NT2/D1 (cell line): ENCODE results near the gene DIP2C.

Experiments used
- DNase-seq: peaks from one replicate; pipeline ENCODE4 v3.0.0-alpha.2; 2011; ENCODE audit warnings: low read depth, low spot score
- H3K27me3 ChIP-seq: 2 replicates; pipeline ENCODE4 v1.6.0; 2011; ENCODE audit warnings: mild to moderate bottlenecking; ENCODE audit not compliant: insufficient read length, insufficient read depth
- H3K36me3 ChIP-seq: 2 replicates; pipeline ENCODE4 v1.6.1; 2011; ENCODE audit warnings: mild to moderate bottlenecking, low read length, mixed read lengths; ENCODE audit not compliant: insufficient read depth, insufficient read length
- H3K4me1 ChIP-seq: 2 replicates; pipeline ENCODE4 v1.5.1; 2011; ENCODE audit not compliant: insufficient read depth, insufficient read length
- H3K4me3 ChIP-seq: 2 replicates; pipeline ENCODE4 v1.5.1; 2011; ENCODE audit warnings: low read depth; ENCODE audit not compliant: insufficient read length
- H3K9ac ChIP-seq: 2 replicates; pipeline ENCODE4 v1.6.0; 2011; ENCODE audit warnings: low read depth; ENCODE audit not compliant: insufficient read length
- H3K9me3 ChIP-seq: 2 replicates; pipeline ENCODE4 v1.5.1; 2011; ENCODE audit warnings: mild to moderate bottlenecking, low read length; ENCODE audit not compliant: insufficient read depth
- SUZ12 ChIP-seq: IDR thresholded peaks from 2 replicates; pipeline ENCODE4 v1.6.1; 2011; ENCODE audit not compliant: insufficient read length, insufficient read depth; ENCODE audit errors: extremely low read depth
- YY1 ChIP-seq: IDR thresholded peaks from 2 replicates; pipeline ENCODE4 v1.6.1; 2011; ENCODE audit not compliant: insufficient read length, insufficient read depth
- ZNF274 ChIP-seq: IDR thresholded peaks from 2 replicates; pipeline ENCODE4 v1.6.1; 2011; ENCODE audit warnings: mild to moderate bottlenecking, low read depth, low read length

DIP2C gene

GRCh38 chr10:644943-645334, 44.5 kb downstream of the DIP2C start:
- TF ChIP-seq SUZ12 (no peak), YY1 (no peak), ZNF274 (no peak)
- H3K4me3 ChIP-seq, result no peak overlapping the region
- no peak overlapping the region for H3K9ac ChIP-seq
- H3K36me3 ChIP-seq, result no peaks in the 10 kb centered on the region
- peaks cover 6% of the 10 kb centered on the region for H3K4me1 ChIP-seq
- no peaks in the 10 kb centered on the region for H3K27me3 ChIP-seq
- DNase-seq, result no peak
- no peaks in the 10 kb centered on the region for H3K9me3 ChIP-seq

GRCh38 chr10:644076-644942, 45.2 kb downstream of the DIP2C start:
- Histone ChIP-seq H3K4me1 (peaks cover 6% of the 10 kb centered on the region), H3K9ac (no peak overlapping the region), H3K4me3 (no peak overlapping the region), H3K36me3 (no peaks in the 10 kb centered on the region), H3K27me3 (no peaks in the 10 kb centered on the region), H3K9me3 (no peaks in the 10 kb centered on the region)
- TF ChIP-seq YY1, result no peak
- no peak for TF ChIP-seq ZNF274
- TF ChIP-seq SUZ12, result no peak
- no peak for DNase-seq

GRCh38 chr10:642186-642890, 47.1 kb downstream of the DIP2C start:
- H3K9me3 ChIP-seq, result no peaks in the 10 kb centered on the region
- TF ChIP-seq ZNF274 (no peak), YY1 (no peak), SUZ12 (no peak)
- no peak overlapping the region for H3K4me3 ChIP-seq
- no peaks in the 10 kb centered on the region for H3K36me3 ChIP-seq
- peaks cover 6% of the 10 kb centered on the region for H3K4me1 ChIP-seq
- H3K27me3 ChIP-seq, result no peaks in the 10 kb centered on the region
- H3K9ac ChIP-seq, result no peak overlapping the region
- DNase-seq, result no peak

- no peaks in the 10 kb centered on the region for H3K9me3 ChIP-seq
- H3K4me1 ChIP-seq, result peaks cover 6% of the 10 kb centered on the region
- H3K36me3 ChIP-seq, result no peaks in the 10 kb centered on the region
- H3K9ac ChIP-seq, result no peak overlapping the region
- H3K27me3 ChIP-seq, result no peaks in the 10 kb centered on the region
- no peak overlapping the region for H3K4me3 ChIP-seq
- no peak for DNase-seq
- TF ChIP-seq SUZ12 (no peak), ZNF274 (no peak)
These were observed 48.1 kb downstream of the DIP2C start for GRCh38 chr10:641149-642010.

- Histone ChIP-seq H3K36me3 (no peaks in the 10 kb centered on the region), H3K9ac (no peak overlapping the region), H3K9me3 (no peaks in the 10 kb centered on the region), H3K4me3 (no peak overlapping the region), H3K27me3 (no peaks in the 10 kb centered on the region), H3K4me1 (peaks cover 6% of the 10 kb centered on the region)
- DNase-seq, result no peak
- TF ChIP-seq ZNF274 (no peak), YY1 (no peak), SUZ12 (no peak)
These were observed 48.8 kb downstream of the DIP2C start for GRCh38 chr10:640673-641045.

GRCh38 chr10:639751-640672, 49.5 kb downstream of the DIP2C start:
- no peak overlapping the region for H3K4me3 ChIP-seq
- no peak for TF ChIP-seq YY1
- TF ChIP-seq ZNF274, result no peak
- TF ChIP-seq SUZ12, result no peak
- no peaks in the 10 kb centered on the region for H3K9me3 ChIP-seq
- H3K4me1 ChIP-seq, result peaks cover 6% of the 10 kb centered on the region
- no peaks in the 10 kb centered on the region for H3K27me3 ChIP-seq
- no peak overlapping the region for H3K9ac ChIP-seq
- no peak for DNase-seq
- H3K36me3 ChIP-seq, result no peaks in the 10 kb centered on the region
